GM18909 (cell line): Measurements from ENCODE around the gene IQCB1.
"Not testable (repeated sequence)": the region's sequence is repeated elsewhere in the genome, so short reads cannot be mapped to it uniquely, and the experiment has no call there.

Experiments used
- ATAC-seq: cut with Tn5 transposase; IDR thresholded peaks from one replicate; pipeline ENCODE4 v1.9.1; 2021; ENCODE audit warnings: mild to moderate bottlenecking; ENCODE audit not compliant: unreplicated experiment, poor library complexity

Gene IQCB1

DNA sequence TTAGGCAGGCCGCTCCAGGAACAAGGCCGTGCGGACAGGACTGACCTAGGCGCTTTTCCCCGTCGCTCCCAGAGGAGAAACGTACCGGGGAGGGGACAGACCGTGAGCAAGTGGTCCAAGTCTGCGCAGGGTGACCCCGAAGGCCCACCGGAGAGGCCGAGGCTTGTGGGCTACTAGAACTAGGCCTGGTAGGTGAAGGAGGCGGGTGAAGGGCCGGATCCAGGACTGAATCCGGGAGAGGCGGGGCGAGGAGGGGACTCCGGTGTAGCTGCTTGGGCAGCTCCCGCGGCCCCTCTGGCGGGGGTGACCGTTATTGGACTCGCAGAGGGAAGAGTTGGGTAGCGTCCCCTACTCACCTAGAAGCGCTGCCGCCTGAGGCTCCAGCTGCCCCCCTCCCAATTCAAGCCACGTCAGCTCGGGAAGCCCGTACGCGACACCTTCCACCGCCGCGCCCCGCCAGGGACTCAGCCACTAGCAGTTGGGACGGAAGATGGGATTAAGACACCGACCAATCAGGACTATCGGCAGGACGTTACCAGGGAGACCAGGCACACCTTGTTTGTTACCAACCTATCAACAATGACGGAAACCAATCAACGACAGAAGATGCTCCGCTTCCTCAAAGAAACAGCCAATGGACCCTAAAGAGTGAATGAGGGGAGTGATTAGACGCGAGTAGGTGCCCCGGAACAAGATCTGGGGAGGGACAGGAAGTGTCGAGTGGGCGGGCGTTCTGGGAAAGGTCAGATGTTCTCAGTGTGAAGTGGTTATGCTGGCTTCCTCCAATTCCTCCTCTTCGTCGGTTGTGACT, 85.4 kb downstream of the IQCB1 start, which contains the start of gene GOLGB1:
Gene GOLGB1, minus strand, starts transcription at position 466 of the 811 bp plus-strand sequence. CDS start 18,770 bp downstream, outside the sequence.
- peak; percentile 97 for ATAC-seq

DNA sequence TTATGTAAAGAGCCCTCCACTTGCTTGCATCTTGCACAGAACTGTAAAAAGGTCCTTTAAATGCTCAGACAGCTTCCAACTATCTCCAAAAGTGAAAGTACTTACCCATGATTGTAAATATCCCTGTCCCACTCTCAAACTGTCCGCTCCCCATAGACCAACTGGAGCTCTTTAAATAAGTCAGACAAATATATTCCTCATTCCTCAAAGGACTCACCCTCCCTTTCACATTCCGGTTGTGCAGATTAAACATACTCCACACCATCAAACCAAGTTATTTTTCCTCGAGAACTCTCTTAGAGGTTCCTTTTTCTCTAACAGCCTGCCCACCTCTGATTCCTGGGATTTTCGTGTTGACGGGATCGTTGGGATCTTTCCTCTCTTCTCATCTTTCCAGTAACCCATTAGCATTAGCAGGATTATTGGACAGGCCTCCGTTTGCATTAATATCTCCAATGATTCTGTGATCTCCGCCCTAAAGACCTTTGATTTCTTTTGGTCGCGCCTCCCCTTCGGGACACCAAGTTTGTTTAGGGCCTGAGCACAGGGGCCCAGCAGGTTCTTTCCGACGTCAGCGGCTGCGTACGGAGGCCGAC, 86.1 kb downstream of the IQCB1 start:
- no peak for ATAC-seq

DNA sequence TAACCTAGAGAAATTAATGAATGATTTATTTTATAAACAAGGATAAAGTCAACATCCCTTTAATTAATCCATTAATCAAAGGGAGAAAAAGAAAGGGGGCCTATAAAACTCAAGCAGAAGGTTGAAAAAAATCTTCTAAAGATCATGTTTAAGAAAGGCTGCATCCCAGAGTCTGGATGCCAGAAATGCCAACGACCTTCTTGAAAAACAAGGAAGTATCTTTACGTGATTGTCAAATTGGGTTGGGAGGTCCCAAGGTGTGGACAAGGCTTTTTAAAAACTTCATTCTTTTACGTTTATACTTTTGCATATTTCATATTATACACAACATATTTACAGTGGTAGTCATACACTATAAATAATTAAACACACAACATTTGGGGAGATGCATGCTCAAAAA, 86.9 kb downstream of the IQCB1 start:
- ATAC-seq, result no peak

GRCh38 chr3:121743106-121743505, 91.8 kb downstream of the IQCB1 start:
- ATAC-seq, result not testable (repeated sequence)

GRCh38 chr3:121740896-121741295, 94.0 kb downstream of the IQCB1 start:
- no peak for ATAC-seq

GRCh38 chr3:121739902-121740301, 95.0 kb downstream of the IQCB1 start:
- no peak for ATAC-seq

DNA sequence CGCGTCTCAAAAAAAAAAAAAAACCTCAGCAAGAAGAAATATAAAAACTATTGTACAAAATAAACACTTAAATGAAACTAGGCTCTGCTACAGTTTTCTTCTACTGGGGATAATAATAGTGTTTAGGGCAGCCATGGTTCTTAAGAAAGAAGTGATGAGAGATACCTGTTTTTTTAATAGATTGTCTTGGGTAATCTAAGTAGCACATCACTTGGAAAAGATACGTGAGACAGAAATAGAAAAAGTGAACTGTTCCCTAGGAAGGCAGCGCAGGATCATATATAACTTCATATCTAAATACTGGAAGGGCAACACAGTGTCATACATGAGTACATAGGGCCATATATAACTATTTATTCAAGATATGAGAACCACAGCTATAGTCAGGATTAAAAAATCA, 97.2 kb downstream of the IQCB1 start:
- no peak for ATAC-seq

- no peak for ATAC-seq
These were observed 98.7 kb downstream of the IQCB1 start for GRCh38 chr3:121736112-121736511.

DNA sequence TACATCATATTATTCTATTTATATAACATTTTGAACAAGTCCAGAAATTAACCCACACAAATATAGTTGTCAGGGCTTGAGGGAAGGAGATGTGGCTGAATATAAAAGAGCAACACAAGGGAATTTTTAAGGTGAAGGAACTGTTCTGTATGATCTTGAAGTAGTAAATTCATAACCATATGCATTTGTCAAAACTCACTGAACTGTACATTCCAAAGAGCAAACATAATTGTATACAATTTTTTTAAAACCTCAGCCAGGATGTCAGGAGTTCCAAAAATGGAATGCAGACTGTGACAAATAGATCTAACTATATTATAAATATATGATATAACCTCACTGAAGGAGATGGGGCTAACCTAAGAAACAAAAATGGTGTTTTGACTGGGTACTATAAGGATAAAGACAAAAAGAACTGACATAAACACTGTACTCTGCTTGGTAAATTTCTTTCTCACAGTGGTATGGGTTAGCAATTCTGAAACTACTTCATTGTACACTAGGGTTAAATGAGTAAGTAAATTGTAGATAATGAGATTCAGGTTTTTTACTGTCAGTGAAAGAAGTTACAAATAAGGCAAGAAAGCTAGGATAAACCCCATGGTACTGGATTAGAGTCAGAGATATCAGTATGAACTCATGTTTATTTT, 99.7 kb downstream of the IQCB1 start:
- ATAC-seq, result peak; percentile 95

- ATAC-seq, result no peak
These were observed 103.7 kb downstream of the IQCB1 start for GRCh38 chr3:121730940-121731687.

DNA sequence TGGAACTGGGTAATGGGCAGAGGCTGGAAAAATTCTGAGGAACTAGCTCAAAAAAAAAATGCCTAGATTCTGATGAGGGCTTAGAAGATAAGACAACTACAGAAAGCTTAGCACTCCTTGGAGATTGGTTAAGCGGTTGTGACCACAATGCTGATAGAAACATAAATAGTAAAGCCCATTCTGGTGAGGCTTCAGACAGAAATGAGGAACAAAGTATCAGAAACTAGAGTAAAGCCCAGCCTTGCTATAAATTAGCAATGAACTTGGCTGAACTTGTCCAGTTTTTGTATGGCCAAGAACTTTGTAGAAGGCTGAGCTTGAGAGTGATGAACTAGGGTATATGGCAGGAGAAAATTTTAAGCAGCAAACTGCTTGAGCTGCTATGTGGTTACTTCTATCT, 110.7 kb downstream of the IQCB1 start:
- peak; percentile 93 for ATAC-seq

DNA sequence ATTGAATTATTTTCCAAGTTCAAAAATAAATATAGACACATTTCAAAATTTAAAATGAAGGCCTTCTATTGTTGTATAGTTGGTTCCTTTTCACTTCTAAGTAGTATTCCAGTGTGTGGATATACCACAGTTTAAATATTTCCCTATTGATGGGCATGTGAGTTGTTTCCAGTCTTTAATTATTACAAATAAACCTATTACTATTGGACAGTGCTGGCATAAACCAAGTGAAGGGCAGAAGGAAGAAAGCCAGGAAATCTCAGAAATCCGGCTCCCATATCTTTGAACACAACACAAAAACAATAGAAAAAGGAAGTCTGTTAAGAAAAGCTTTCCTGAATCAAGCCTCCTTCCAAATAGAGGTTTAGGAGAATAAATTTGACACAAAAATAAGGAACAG, 111.4 kb downstream of the IQCB1 start:
- ATAC-seq, result no peak

- ATAC-seq, result no peak
These were observed 112.4 kb downstream of the IQCB1 start for GRCh38 chr3:121722411-121722810.

GRCh38 chr3:121720163-121720562, 114.7 kb downstream of the IQCB1 start:
- ATAC-seq, result no peak
